ENCODE measurements around the gene DUSP12.

DUSP12 gene

DNA sequence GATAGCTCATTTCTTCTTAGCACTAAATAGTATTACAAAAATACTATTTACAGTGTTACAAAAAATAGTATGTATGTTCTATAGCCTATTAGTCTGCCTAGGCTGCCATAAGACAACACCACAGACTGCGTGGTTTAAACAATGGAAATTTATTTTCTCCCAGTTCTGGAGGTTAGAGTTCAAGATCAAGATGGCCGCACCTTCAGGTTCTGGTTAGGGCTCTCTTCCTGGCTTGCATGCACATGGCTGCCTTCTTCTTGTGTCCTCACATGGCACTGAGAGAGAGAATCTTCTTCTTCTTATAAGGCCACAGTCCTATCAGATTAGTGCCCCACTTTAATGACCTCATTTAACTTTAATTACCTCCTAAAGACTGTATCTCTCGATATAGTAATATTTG is 20.7 kb downstream of the DUSP12 start:
- no peak for DNase-seq (ENCODE audit: low read depth in 2 of 2)

DNA sequence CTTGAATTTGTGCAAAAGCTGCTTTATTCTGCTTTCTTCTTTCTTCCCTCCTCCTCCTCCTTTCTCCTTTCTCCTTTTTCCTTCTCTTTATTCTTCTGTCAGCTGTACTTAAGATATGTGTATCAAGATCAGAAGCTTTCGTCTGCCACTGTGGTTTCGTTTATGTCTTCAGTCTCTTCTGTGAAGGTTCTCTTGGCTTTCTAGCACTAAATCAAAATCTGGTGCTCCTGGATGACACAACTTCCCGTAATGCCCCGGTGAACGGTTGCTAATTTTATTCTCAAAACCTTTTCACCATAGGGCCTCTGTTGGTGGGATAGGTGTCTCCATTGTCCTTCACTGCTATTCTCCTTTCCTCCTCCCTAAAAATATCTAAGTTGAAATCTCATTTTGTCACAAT is 21.6 kb downstream of the DUSP12 start:
- DNase-seq (ENCODE audit: low read depth in 2 of 2), result no peak

DNA sequence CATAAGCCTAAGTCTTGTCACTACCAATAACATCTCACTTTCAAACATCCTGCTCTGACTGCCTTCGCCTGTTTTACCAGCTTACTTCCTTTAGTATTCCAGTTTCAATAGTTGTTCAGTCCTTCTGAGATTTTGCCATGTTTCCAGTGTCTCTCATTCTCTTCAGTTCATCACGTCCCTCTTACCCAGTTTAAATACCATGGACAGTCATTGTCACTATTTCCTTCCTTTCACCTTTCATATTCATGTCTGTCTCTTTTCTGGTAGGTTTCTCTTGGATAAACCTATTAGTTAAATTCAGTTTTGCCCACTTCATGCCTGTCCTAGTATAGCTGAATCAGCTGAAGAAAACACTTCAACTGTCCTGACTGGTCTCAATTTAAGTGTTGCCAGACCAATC is 22.4 kb downstream of the DUSP12 start:
- no peak for DNase-seq (ENCODE audit: low read depth in 2 of 2)

DNA sequence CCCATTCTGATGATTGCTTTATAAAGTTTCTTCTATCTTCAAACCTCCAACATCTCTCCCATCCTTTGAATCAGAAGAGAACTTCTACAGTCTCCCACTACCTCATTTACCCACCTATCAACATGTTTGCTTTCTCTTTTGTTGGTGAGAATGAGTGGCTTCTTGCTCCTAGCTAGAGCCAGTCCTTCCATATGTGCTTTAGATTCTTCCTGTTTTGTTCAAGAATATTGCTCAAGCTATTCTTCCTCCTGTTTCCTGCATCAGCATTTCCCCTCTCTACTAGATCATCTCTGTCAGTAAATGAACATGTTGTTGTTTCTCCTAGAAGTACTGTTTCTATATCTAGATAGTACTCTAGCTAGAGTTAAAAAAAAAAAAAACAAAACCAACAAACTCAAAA is 22.8 kb downstream of the DUSP12 start:
- no peak for DNase-seq (ENCODE audit: low read depth in 2 of 2)

DNA sequence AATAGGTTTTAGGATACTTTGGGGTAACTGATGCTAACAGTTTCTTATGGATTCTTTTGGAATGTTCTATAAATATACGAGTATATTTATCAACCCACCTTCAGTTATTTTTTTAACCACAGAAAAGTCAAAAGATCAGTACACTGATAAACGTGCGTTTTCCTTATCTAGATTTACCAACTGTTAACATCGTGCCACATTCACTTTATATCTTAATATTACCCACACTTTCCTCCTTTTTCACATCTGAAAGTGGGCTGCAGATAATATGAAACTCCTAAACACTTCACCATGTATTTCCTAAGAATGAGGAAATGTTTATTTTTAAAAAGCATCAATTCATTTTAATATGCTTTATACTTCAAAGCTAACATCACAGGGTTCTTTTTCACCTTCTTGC is 24.2 kb downstream of the DUSP12 start:
- no peak for DNase-seq (ENCODE audit: low read depth in 2 of 2)

DNA sequence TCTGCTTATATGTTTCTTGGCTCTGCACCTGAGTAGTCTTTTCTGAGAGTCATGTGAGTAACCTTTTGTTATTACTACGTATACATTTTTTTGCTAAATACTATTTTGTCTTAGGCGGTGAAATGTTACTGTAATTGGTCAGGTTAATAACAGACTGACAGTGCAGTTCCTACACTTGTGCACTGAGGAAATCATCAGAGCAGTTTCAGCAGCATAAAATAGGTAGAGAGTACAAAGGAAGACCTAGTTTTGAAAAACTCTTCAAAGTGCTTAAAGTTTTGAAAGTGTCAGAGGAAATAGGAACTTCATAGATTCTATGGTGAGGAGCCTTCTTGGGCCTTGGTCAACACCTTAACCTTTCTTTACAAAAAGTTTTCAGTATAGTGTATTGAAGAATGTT is 27.7 kb downstream of the DUSP12 start:
- DNase-seq (ENCODE audit: low read depth in 2 of 2), result no peak

DNA sequence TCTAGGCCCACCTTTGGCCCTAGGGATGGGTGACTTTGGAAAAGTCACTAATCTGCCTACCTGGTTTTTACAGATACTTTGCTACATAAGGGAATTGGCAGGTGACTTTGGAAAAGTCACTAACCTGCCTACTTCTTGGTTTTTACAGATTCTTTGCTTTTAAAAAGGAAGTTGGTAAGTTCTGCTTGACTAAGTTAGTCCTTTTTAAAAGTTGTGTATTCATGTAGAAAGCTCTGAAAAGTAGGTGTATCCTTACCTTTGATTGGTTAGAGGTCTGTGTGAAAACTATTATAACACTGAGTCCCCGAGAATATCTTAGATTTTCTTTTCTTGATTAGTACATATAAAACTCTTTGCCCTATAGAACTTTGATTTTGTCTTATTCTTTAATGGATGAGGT is 28.9 kb downstream of the DUSP12 start:
- no peak for DNase-seq (ENCODE audit: low read depth in 2 of 2)

DNA sequence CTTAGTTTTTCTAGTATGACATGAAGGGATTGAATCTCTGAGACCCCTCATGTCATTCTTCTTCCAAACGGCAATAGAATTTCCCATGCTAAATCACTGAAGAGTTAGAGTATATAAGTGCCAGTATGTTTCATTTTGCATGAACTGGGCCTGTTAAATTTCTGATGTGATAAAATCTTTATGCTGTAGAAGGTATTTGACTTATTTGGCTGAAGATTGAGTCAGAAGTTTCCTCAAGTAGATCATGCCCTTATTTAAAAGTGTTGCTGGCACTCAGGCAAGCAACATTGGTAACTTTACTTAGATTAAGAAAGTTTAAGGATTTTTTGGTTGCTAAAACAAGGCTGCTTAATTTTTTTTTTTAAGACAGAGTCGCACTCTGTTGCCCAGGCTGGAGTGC is 29.8 kb downstream of the DUSP12 start:
- no peak for DNase-seq (ENCODE audit: low read depth in 2 of 2)

DNA sequence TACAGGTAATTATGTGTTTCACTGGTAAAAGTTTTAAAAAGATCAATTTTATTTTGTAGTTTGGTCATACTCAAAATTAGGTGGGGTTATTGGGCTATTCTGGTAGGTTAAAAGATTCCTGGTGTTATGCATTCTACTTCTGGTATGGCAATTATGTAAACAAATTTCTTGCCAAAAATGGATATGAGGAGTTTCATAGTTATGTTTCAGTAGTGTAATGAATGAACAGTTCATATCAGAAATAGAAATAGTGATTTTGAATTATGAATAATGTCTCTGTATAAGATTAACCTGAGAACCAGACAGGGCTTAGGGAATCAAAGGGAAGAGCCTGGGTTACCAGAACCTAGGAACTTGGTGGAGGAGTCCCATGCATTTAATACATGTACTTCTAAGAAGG is 32.4 kb downstream of the DUSP12 start:
- DNase-seq (ENCODE audit: low read depth in 2 of 2), result no peak

DNA sequence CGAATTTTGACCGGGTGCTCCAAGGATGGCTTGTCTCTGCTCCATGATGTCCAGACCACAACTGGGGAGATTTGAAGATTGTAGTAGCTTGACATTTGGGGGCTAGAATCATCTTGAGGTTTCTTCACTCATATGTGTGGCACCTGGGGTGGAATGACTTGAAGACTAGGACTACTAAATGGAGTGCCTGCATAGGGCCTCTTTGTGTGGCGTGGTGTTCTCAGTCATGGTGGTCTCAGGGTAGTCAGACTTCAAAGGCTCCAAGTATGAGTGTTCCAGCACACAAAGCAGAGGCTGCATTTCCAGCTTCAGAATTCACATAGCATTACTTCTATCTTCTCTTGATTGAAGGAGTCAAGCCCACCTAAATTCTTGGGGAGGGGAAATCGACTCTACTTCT is 33.3 kb downstream of the DUSP12 start:
- no peak for DNase-seq (ENCODE audit: low read depth in 2 of 2)

DNA sequence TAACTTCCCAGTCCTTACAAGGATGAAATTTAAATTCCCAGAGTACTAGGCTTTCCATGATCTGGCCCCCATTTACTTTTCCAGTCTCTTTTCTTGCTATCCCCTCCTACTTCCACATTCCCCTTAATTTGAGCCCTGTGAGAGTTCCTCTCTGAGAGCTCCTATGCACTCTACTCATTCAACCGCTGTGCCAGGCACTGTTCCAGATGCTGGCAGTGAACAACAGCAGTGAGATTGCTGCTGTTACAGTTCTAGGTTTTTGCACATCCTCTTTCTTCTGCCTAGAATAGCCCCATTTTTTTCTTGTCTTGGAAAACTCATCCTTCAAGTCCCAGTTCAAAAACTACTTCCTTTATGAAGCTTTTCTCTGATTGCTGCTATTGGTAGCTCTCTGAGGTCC is 35.4 kb downstream of the DUSP12 start:
- no peak for DNase-seq (ENCODE audit: low read depth in 2 of 2)

DNA sequence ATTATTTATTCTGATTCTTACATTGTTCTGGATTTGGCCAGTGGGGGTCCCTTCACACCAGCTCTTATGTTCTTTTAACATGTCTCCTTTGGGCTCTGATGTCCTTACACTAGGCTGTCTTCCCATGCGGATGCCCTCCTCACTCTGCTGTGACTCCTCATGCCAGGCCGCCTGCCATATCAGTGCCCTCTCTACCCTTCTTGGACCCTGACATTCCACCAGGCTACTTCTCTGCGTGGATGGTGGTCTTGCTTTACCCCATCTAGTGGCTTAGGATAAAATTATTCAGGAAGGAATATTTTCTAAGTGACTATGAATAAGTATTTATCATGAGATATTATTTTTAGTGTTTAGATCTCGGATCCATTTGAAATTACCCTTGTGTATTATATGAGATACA is 37.8 kb downstream of the DUSP12 start:
- no peak for DNase-seq (ENCODE audit: low read depth in 2 of 2)

DNA sequence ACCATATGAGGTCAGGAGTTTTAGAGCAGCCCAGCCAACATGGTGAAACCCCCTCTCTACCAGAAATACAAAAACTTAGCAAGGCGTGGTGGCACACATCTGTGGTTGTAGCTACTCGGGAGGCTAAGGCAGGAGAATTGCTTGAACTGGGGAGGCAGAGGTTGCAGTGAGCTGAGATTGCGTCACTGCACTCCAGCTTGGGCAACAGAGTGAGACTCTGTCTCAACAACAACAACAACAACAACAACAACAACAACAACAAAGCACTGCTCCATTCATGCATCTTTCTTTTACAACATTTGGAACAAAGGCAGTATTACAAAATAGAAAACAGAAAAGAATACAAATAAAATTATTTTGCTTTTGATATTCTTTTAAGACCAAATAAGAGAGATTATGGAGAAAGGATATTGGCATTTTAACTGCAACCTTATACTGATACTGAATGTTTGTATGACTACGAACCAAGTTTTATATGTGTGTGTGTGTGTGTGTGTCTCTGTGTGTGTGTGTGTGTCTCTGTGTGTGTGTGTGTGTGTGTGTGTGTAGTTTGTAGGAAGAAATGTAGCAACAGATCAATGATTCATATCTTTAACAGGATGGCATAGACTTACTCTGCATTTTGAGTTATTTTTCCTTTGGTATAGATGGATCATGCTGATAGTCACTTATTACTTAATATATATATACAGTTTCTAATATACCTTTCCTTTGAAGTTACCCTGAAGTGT is 41.2 kb downstream of the DUSP12 start:
- no peak for DNase-seq (ENCODE audit: low read depth in 2 of 2)

DNA sequence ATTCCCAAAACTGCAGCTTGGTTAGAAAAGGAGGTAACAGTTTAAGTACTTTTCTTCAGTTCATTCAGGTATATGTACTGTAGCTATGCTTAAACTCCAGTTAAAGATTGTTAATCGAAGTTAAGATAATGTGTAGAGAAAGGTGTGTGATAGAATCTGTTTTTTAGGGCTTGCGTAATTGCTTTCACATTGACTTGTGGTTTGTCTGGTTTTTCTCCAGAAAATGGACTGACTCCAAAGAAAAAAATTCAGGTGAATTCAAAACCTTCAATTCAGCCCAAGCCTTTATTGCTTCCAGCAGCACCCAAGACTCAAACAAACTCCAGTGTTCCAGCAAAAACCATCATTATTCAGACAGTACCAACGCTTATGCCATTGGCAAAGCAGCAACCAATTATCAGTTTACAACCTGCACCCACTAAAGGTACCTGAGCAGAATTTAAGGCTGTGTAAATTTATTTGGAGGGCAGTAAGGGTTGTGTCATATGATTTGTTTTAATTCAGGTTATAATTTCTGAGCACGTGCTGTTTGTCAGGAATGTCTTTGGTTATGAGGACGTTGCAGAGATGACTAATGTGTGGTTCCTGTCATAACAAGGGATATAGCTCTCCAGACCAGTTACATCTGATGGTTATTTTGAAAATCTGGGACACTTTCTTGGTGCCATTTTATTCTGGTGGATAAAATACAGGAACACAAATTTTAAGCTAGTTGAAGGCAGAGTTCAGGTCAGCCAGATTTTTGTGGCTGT is 42.5 kb downstream of the DUSP12 start:
- DNase-seq (ENCODE audit: low read depth in 2 of 2), result no peak

DNA sequence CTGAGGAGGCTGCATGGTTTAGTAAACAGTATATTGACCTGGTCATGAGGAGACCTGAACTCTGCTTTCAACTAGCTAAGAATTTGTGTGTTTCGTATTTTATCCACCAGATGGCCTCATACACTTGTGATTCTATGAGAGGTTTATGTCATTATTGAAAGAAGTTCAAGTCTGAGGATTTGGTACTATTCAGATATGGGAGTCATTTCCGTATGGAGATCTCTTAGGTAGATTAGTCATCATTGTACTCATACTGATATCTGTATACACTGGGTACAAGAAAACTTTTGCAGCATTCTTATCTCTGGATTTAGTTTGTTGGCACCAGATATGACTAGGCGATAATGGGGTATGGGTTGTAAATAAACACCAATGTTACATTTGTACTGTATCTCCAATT is 43.2 kb downstream of the DUSP12 start:
- DNase-seq (ENCODE audit: low read depth in 2 of 2), result no peak

DNA sequence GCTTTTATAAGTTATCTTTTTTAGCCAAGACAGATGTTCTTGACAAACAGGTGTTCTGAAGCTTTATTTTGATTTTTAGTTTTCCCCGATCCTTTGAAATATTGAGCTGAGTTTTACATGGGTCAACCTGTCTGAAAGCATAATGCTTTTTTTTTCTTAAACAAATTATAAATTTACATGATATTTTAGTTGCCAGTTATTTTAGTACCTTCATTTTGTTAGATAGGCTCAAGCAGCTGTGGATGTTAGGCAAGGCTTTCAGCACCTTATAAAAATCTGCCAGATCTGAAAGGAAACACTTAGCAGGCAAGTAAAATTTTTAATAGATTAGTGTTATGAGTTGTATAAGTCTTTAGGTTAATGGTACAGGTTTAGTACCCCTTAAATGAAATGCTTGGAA is 50.2 kb downstream of the DUSP12 start:
- no peak for DNase-seq (ENCODE audit: low read depth in 2 of 2)

DNA sequence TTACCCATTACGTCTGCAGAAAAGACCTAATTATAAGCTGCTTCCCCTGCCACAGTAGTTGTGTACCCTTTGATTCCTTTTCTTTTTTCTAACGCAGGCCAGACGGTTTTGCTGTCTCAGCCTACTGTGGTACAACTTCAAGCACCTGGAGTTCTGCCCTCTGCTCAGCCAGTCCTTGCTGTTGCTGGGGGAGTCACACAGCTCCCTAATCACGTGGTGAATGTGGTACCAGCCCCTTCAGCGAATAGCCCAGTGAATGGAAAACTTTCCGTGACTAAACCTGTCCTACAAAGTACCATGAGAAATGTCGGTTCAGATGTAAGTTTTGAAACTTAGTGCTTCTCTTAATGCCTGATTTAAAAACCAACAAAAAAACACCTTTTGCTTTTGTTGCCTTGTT is 52.4 kb downstream of the DUSP12 start:
- DNase-seq (ENCODE audit: low read depth in 2 of 2), result no peak

DNA sequence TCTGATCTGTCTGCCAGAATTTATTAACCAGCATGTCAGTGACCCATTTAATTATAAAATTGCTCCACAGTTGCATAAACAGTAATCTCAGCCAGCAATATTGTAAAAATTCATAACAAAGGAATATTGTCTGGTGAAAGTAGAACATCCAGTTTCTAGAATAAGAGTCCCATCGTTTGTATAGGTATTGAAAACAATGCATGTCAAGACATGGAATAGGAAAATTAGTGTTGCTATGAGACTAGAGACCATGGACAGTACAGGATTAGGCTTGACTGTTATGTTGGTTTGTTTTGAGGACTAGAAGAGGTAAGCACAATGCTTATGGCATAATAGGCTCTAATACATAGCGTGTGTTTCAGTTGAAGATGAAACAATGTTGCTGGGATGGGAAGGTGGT is 53.6 kb downstream of the DUSP12 start:
- no peak for DNase-seq (ENCODE audit: low read depth in 2 of 2)

DNA sequence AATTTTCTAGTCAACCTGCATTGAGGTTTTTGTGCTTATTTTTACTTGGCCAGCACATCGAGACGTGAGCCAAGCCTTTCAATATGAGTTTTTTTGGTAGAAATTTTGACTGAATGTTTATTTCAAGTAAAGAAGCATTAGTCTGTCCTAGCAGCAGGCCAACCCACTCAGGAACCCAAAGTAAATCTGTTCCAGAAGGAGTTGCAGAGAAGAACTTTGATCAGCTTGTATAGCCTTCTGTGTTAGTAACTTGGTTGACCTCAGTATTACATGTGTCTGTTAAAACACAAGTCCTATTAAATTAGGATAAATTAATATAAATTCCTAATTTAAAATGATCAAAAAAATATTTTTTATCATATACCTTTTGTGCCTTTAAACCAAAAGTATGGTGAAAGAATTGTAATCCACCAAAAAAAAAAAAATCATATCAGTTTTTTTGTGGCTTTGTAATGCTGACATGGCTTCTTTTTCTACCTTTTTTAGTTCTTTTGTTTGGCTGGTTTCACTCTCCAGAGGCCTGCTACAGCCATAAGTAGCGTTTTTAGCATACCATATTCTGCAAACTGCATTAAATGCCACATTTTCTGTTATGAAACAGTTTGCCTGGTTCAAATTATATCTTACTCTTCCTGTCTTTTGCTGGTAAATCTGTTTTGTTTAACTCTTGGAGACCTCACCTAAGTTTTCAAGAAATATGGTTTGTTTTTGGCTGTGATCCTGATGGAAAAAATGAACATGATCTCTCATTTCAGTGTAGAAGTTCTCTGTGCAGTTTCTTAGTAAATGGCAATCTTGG is 56.0 kb downstream of the DUSP12 start:
- no peak for DNase-seq (ENCODE audit: low read depth in 2 of 2)
